Brain pericyte (primary cell): ENCODE results near the gene SHROOM3.

ENCODE experiments used
- DNase-seq: peaks from one replicate; pipeline ENCODE4 v3.0.0-alpha.2; 2012; ENCODE audit warnings: low read depth, low spot score

SHROOM3 gene

DNA sequence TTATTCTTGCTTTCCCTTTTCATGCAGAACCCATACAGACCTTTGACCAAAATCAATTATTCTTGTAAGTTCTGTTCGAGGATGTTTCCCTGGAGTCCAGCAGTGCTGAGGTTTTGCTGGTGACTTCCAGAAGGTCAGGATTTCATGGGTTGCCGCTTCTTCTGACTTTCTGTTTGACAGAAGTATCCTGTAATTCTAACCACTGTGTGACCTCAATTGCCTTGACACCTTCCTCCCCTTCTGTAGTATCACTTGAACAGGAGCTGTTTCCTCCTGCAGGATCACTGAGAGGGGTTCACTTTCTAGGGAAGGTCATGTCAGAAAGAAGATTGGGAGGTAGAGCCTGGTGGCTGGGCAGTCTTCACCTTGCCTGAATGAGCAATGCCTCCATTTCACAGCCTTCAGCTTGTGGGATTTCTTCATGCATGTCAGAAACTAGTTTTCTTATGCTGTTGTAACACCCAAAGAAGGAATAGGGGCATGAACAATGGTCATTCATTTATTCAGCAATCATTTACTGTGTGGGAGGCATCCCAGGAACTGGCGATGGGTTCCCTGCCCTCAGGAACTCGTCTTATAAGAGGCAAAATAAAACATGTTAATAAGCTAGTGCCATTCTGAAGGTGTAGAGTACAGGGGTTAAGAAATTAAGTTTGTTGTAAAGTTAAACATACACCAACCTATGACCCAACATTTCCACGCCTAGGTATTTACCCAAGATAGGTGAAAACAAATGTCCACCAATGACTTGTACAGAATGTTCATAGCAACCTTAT is 257.0 kb downstream of the SHROOM3 start:
- no peak for DNase-seq

DNA sequence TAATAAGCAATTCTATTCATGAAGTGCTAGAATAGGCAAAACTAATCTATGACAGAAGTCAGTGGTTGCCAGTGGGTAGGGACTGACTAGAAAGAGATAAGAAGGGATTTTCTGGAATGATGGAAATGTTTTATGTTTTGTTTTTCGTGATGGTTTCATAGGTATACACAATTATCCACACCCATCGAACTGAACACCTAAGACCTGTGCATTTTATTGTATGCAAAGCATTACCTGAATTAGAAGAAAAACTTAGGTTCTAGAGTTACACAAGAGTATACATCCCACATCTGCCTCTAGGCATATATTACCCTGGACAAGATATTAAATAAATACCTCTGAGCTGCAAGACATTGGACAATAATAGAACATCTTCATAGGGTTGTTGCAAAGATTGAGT is 257.7 kb downstream of the SHROOM3 start:
- no peak for DNase-seq

DNA sequence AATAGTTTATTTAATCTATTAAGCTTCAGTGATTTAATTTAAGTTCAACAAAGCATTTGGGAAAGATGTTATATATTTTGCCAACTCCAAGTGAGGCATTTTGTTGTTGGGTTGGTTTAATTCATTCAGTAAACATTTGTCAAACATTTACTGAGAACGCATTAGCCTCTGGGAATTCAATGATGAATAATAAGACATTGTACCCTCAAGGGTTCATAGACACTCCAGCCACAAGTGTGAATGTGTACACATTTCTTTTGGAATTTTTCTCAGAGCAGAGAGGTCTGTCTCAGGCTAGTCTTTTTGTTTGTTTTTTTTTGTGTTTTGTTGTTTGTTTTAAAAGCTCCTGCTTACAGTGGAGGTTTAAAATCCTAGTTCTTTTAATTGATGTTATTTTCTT is 259.0 kb downstream of the SHROOM3 start:
- DNase-seq = no peak

DNA sequence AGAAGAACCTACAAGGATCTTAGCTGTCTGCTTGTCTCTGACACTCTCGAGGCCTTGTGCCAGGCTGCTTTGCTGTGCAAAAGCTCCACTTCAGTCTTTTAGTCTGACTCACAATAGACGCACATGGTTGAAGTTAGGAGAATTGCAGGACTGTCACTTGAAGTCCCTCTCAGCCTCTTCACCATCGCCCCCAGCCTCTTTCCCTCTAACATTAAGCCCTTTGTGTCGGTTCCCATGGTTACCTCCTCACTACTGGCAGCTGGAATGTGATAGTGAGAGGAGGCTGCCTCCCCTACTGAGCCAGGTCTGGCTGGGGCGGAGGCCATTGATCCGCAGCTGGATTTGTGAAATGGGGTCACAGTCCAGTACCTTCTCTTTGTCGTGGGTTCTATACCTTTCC is 261.1 kb downstream of the SHROOM3 start:
- DNase-seq = no peak

GRCh38 chr4:76697129-76697803 is 262.2 kb downstream of the SHROOM3 start:
- no peak for DNase-seq

DNA sequence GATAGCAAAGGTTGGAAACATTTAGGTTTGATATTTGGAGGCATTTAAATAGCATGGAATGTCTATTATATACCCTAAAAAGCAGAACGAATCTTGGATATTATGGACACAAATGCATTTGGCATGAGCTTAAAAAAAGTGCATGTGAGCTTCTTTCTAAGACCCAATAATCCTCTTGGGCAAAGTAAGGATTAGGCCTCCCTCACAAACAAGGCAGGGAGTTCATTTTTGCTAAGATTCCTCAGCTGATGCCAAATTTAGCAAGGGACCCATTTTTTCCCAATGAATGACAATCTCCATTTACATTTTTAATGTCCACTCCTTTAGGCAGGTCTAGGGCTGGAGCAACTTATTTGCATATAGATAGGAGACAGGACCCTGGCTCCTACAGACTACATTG is 263.1 kb downstream of the SHROOM3 start:
- no peak for DNase-seq

GRCh38 chr4:76699751-76700310 is 264.8 kb downstream of the SHROOM3 start:
- no peak for DNase-seq

GRCh38 chr4:76702440-76703122 is 267.6 kb downstream of the SHROOM3 start:
- no peak for DNase-seq

DNA sequence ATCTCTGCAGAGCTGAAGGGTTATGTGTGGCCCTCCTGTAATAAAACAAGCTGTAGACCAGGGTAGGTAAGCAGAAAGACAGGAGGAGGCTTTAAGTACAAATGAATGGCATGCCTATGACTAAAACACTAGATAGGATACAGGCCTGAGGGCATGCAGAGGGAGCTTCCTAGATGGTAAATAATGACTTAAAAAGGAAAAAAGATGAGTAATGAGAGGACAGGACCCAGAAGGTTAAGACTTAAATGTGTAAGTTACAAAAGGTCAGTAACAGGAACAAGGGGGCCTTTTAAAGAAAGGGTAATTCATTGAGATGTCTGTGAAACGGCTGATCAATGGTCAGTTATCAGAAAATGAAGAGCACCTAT is 268.1 kb downstream of the SHROOM3 start:
- no peak for DNase-seq

DNA sequence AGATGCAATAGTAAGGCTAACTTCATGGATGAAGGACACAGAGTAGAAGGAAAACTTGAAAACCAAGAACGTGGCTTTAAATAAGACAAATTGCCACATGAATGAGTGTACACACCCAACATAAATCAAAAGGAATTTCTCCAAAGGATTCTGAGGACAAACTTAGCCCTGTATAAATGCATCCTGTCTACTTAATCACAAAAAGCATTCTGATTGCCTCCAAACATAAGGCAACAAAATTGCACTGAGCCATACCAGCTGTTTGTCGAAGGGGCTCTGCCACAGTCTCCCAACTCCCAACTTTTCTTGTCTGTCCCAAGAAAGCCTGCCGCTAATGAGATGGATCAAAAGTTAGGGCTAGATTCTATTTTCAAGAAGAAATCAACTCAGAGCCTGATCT is 268.6 kb downstream of the SHROOM3 start:
- DNase-seq = no peak

DNA sequence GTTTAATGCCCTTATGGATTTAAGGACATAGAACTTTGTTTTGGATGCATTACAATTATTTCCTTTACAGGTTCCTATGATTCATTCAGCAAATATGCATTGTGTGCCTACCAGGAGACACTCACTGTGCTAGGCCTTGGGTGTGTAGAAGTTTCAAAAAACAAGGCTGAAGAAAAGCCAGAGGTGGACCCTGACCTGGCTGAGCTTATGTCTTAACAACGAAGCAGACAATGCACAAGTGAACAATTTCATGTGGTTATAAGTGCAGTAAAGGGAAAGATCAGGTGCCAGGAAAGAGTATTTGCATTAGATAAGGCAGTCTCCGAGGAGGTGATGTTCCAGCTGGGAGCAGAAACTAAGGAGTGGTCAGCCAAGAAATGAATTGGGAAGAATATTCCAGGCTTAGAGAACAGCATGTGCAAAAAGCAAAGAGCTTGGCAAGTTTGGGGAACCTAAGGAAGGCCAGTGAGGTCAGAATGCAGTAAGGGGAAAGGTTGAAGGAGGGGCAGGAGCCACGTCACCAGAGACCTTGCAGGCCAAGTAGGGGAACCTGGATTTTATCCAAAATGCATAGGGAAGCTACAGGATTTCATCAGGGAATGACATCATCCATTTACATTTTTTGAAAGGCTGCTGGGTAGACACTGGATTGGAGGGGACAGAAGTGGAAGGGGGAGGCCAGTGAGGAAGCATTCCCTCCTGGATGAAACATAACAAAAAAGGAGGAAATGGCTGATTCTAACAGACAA is 269.3 kb downstream of the SHROOM3 start:
- no peak for DNase-seq

DNA sequence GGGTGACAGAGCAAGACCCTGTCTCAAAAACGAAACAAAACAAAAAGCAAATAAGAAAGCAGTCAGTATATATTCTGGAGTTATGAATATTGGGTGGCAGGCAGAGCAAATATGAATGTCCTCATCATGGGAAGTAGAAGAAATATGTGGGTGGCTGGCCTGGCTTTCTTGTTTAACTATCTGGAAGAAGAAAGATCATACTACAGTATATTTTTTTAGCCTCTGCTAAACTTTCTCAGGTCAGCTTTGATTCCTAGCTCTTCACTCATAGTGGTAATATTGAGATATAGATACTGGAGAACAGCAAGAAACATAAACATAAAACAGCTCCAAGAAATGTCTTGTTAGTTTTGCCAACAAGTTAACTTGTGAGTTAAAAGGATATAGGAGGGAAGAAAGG is 270.4 kb downstream of the SHROOM3 start:
- no peak for DNase-seq

DNA sequence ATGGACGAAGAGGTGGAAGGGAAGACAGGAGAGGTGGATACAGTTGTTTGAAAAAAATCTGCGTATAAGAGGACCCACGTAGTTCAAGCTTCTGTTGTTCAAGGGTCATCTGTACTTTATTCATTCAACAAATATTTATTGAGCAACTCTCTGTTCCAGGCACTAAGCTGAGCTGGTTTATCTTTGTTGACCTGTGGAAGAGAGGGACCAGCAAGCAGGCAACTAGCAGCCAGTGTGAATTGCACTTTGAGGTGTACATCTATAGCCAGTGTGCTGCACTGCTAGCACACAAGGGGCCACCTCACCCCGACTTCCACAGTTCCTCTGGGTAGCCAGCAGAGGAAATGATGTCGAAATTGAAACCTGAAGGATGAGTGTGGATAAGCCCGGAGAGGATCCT is 271.6 kb downstream of the SHROOM3 start:
- DNase-seq = no peak

DNA sequence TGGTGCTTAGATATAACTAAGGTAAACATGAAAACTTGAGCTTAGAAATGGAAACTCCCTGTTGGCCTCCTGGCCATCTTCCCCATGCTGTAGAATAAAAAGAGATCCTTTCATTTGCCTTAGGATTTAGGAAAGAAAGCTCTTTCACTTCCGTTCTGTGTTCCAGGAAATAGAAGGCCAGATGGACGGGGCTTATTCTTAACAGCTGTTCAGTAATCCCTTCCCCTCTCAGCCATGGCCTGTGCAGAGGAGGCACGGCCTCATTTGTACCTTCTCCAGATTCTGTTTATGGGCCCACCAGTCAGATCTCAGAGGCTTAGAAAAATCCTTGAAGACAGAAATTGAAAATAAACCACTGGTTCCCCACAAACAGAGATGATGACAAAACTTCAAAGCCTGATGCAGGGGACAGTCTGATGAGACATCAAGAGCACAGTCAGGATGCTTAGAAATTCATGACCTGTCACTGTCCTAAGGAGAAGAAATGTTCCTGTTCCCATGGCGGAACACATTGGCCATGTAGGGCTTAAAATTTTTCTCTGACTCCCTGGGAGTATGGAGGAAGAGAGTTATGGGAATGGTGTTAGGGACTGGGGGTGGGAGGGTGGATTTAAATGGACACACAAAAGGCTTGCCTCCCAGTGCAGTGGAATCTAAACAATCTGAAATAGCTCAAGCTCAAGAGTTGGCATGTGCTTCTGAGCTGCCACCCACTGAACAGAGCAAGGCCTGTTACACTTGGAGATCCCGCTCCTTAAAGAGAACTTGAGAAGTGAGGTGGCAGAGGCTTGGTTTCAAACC is 274.1 kb downstream of the SHROOM3 start:
- no peak for DNase-seq

DNA sequence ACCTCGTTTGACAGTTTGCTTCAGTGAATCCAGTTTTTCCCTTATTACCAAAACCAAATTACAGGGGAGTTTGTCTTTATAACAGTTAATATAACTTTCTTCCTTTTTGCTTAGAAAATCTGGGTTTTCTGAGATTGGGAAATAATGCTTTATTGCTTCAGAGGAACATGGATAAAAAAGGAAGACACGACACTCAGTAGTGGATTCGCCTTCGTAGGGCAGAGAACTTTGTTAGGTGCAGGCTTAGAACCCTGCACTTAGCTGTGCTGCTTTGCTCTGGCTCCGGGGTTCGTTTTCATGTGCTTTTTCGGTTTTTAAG is 274.7 kb downstream of the SHROOM3 start:
- no peak for DNase-seq

GRCh38 chr4:76712564-76712963 is 277.5 kb downstream of the SHROOM3 start:
- no peak for DNase-seq

- DNase-seq = no peak
Measured at GRCh38 chr4:76714226-76714625, 279.2 kb downstream of the SHROOM3 start.

DNA sequence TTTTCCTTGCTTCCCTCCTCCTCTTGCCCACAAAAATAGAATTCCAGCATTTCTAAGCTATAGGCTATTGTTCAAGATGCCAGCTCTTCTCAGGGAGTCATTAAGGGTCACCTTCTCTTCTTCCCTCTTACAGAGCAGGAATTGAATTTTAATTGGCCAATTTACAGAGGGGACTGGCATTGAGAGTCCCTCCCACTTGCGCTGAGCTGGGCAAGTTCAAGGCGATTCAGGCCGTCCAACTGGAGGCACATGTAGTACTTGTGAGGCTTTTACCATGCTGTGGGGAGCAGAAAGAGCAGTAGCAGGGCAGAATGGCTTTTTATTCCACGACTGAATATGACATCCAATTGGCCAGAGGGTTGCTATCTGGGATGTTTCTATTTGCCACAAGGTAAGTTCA is 281.0 kb downstream of the SHROOM3 start:
- DNase-seq = no peak

- no peak for DNase-seq
Measured at GRCh38 chr4:76716658-76717057, 281.6 kb downstream of the SHROOM3 start.

DNA sequence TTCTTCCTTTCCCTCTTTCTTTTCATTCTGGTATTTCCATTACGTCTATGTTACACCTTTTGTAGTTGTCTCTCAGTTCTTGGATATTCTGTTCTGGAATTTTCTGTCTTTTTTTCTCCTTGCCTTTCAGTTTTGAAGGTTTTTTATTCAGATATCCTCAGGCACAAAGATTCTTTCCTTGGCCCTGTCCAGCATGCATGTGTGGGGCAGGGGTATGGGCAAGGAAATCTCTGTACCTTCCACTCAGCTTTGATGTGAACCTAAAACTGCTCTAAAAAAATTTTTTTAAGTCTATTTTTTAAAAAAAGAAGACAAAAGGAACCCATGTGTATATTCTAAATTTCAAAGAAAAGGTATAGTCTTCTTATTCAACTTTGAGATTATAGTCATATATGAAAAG is 282.4 kb downstream of the SHROOM3 start:
- no peak for DNase-seq

DNA sequence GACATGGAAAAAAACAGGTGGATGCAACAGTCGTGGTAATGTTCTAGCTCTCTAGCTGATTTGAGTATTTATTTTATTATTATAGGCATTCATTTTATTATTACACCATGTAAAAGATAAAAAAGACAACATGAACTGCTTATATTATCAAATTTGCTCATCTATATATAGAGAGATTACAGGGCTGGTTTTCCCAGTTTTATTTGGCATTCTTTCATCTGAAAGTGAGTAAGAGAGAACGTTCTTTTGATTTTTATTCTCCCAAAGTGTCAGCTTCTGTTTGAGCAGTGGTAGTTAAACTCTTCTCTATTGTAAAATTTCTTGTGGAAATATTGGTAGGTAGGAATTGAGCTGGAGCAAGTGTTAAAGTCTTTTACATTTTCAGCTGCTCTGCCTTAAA is 283.0 kb downstream of the SHROOM3 start:
- no peak for DNase-seq
